ENCODE data around the gene MYZAP. TPM values are rescaled to one million over a fixed set of nuclear protein-coding genes. Genes with fewer than 3 reads are reported as not detected.

Gene MYZAP
- total and polyA plus RNA-seq, 7 donors = 7.2 to 55.6 (median 39.1) TPM

DNA sequence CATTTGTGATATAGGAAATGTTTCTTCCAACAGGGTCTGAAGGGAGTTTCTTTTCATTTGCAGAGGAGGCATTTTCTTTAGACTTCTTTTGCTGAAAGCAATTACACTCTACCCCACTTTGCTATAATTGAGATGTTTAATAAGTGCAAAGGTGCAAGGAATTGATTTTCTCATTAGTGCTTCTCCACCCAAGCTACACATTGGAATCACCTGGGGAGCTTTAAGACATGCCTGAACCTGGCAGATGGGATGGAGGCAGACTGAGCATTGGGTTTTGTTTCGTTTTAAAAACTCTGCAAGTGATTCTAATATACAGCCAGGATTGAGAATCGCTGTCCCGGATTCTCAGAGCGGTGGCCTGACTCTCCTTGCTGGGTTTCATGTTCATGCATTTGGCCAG lies 52.1 kb downstream of the MYZAP start:
- WGBS, 2 donors = 93 to 94% methylated on average over 4 of the region's 4 CpGs
- H3K4me1 ChIP-seq = no peaks in the 10 kb centered on the region

DNA sequence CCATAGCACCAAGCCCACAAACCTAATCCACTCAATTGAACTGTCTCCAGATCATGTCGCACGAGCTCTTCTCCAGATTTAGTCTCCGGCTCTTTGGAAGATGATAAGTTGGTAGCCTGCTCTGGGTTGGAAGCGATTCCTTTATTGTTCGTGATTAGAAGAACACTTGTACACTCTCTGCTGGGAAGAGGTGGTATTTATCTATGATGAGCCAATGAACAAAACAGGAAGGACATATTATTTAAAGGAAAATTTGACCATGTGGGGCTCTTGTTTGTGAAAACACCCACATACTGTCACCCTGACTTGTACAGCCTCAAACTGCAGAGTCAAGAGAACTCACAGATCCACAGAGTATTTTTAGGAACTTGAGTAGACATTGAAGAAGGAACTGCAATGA lies 54.4 kb downstream of the MYZAP start:
- H3K36me3 ChIP-seq = peaks cover 0 to 6% (median 0%) of the 10 kb centered on the region in 4 donors
- 88 to 91% methylated on average over 5 of the region's 5 CpGs for WGBS, 2 donors
- no peak for DNase-seq
- H3K27me3 ChIP-seq = no peaks in the 10 kb centered on the region
- no peaks in the 10 kb centered on the region for H3K9me3 ChIP-seq
- intact Hi-C loops (cut with DNase I) = no loop called here
- no peaks in the 10 kb centered on the region for H3K4me1 ChIP-seq
- no peak overlapping the region for H3K4me3 ChIP-seq
- TF ChIP-seq EP300 (IDR thresholded peaks at IDR 0.05) = no peak
- no peak for TF ChIP-seq POLR2A (IDR thresholded peaks at IDR 0.05)
- TF ChIP-seq, protein P1, sequence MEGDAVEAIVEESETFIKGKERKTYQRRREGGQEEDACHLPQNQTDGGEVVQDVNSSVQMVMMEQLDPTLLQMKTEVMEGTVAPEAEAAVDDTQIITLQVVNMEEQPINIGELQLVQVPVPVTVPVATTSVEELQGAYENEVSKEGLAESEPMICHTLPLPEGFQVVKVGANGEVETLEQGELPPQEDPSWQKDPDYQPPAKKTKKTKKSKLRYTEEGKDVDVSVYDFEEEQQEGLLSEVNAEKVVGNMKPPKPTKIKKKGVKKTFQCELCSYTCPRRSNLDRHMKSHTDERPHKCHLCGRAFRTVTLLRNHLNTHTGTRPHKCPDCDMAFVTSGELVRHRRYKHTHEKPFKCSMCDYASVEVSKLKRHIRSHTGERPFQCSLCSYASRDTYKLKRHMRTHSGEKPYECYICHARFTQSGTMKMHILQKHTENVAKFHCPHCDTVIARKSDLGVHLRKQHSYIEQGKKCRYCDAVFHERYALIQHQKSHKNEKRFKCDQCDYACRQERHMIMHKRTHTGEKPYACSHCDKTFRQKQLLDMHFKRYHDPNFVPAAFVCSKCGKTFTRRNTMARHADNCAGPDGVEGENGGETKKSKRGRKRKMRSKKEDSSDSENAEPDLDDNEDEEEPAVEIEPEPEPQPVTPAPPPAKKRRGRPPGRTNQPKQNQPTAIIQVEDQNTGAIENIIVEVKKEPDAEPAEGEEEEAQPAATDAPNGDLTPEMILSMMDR (IDR thresholded peaks at IDR 0.05) = no peak
- TF ChIP-seq POLR2AphosphoS5 (IDR thresholded peaks at IDR 0.05) = no peak
- no peak overlapping the region for H3K27ac ChIP-seq

More for the DNA sequence above, 52.1 kb downstream of the MYZAP start:
- Histone ChIP-seq H3K36me3 (peaks cover 0 to 11% (median 0%) of the 10 kb centered on the region in 4 donors), H3K4me3 (no peak overlapping the region), H3K27me3 (no peaks in the 10 kb centered on the region), H3K27ac (no peak overlapping the region), H3K9me3 (no peaks in the 10 kb centered on the region)
- TF ChIP-seq, protein P1 (IDR thresholded peaks at IDR 0.05) = no peak
- TF ChIP-seq EP300 (IDR thresholded peaks at IDR 0.05) = no peak
- no peak for TF ChIP-seq POLR2A (IDR thresholded peaks at IDR 0.05)
- TF ChIP-seq POLR2AphosphoS5 (IDR thresholded peaks at IDR 0.05) = no peak
- DNase-seq = no peak
- intact Hi-C loops (cut with DNase I) = no loop called here

DNA sequence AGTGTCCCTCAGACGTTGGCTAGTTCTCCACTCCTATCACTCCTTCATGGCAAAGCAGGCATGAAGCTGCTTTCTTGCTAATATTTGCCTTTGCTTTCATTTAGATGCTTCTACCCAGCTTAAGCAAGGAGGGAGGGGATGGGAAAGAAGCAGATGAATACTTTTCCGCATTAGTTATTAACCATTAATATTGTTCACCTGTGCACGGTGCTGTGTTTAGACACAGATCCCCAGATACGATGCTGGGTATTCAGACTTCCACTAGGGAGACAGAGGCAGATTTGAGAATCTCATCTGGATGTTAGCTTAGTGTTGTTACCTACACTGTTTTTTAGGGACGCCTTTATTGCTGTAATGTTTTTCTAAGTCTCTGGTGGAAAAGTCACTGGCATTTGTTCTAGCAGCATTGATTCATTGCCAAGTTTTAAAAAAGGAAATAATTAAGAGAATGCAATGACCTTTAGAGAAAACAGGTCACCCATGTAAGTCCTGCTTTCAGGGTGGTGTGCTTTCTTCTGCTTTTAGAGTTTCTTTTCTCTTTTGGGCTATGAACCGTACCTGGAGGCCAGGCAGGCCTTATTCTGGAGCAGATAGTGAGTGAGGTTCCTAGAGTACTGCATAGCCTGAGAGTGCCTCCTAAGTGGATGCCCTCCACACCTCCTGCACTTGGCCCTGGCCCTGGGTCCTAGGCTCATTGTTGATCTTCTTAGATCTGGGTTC lies 55.5 kb downstream of the MYZAP start:
- Histone ChIP-seq H3K4me3 (no peak overlapping the region), H3K4me1 (no peaks in the 10 kb centered on the region), H3K27me3 (no peaks in the 10 kb centered on the region), H3K27ac (peak overlapping the region in 1 of 4 donors; percentile 31), H3K36me3 (peaks cover 0 to 6% (median 0%) of the 10 kb centered on the region in 4 donors), H3K9me3 (no peaks in the 10 kb centered on the region)
- intact Hi-C loops (cut with DNase I) = no loop called here
- no peak for DNase-seq
- 67 to 75% methylated on average over 6 of the region's 6 CpGs for WGBS, 2 donors
- TF ChIP-seq, protein P1 (IDR thresholded peaks at IDR 0.05) = no peak
- TF ChIP-seq POLR2AphosphoS5 (IDR thresholded peaks at IDR 0.05) (no peak), EP300 (IDR thresholded peaks at IDR 0.05) (no peak)

DNA sequence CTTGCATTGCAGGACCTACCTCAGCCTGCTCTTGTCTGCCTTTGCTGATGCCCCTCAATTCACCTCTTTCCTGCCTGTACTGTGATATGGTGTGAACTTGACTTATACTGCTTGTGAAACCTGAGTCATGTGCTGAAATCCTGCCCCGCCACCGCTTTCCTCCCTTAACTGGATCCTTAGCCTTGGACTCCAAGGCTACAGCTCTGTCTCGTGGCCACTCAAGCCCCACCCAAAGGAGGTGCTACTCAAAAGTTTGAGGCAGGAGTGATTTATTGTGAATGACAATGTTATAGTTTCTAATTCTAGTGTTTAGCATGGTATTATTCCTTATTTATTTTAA lies 56.1 kb downstream of the MYZAP start:
- Histone ChIP-seq H3K4me1 (no peaks in the 10 kb centered on the region), H3K4me3 (no peak overlapping the region), H3K9me3 (no peaks in the 10 kb centered on the region), H3K27me3 (no peaks in the 10 kb centered on the region), H3K36me3 (peaks cover 0 to 6% (median 0%) of the 10 kb centered on the region in 4 donors), H3K27ac (peak overlapping the region in 1 of 4 donors; percentile 31)
- intact Hi-C loops (cut with DNase I) = no loop called here
- no peak for TF ChIP-seq EP300 (IDR thresholded peaks at IDR 0.05)
- 70 to 77% methylated on average over 3 of the region's 3 CpGs for WGBS, 2 donors
- DNase-seq = no peak

DNA sequence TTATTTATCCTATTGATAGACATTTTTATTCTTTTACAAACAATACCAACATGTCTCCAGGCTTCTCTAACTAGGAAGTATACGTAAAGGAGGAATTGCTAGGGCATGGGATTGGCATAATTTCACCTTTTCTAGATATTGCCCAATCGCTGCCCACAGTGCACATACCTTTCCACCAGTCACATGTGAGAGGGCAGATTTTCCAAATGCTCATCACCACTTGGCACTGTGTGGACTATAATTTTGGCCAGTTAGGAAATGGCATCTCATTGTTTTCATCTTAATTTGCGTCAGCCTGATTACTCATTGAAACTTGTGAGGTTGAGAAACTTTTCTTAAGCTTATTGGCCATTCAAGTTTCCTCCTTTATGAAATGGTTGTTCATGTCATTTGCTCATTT lies 57.4 kb downstream of the MYZAP start:
- Histone ChIP-seq H3K27me3 (no peaks in the 10 kb centered on the region), H3K4me1 (no peaks in the 10 kb centered on the region), H3K9me3 (no peaks in the 10 kb centered on the region), H3K4me3 (no peak overlapping the region), H3K36me3 (peaks cover 0 to 6% (median 0%) of the 10 kb centered on the region in 4 donors), H3K27ac (no peak overlapping the region)
- DNase-seq = no peak
- WGBS, 2 donors = 95 to 96% methylated on average over 3 of the region's 3 CpGs
- intact Hi-C loops (cut with DNase I) = no loop called here
- no peak for TF ChIP-seq POLR2A (IDR thresholded peaks at IDR 0.05)
- TF ChIP-seq, protein P1 (IDR thresholded peaks at IDR 0.05) = no peak
- no peak for TF ChIP-seq EP300 (IDR thresholded peaks at IDR 0.05)
- TF ChIP-seq POLR2AphosphoS5 (IDR thresholded peaks at IDR 0.05) = no peak

Measured in sigmoid colon (tissue), 7 donors.